ENCODE data around the gene SCN10A. TPM values are rescaled to one million over a fixed set of nuclear protein-coding genes. Genes with fewer than 3 reads are reported as not detected.

SCN10A gene
- total RNA-seq, 1 experiment from 2014 or later: not detected

DNA sequence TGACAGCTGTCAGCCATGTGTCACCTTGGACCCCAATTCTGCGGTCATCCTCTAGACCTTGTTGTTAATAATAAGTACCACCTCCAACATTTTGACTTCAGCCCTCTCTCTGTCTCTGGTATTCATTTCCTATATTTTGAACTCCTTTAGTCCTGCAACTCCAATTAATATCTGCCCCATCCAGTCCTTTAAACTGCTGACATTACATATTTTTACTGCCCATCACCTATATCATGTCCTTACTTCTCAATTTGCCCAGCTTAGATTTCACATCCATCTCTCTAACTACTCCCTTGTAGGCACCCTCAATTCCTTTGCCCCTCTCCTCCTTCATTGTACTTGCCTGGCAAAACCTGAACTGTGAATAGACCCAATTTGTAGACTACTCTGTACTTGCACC, 73.5 kb downstream of the SCN10A start:
- POLR2A ChIA-PET: no interaction called here
- H3K9me3 Mint-ChIP-seq (ENCODE audit: unreplicated experiment): no peaks in the 10 kb centered on the region
- no TSS peak for BruUV-seq (replicated peaks)

DNA sequence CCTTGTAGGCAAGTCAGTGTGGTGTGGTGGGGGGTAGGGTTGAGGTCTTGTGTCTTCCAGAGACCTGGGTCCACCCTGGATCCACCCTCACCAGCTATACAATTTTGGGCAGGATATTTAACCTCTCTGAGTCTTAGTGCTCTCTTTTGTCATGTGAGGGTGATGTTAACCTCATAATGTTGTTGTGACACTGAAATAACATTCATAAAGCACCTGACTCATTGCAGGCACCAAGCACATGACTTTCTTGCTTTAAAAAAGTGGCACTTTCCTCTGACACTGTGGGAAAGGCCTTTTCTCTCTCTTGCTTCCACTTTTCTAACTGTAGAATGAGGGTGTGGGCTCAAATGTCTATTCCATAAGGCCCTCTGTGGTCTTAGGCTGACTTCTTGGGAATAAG, 75.5 kb downstream of the SCN10A start:
- TF ChIP-seq, protein P1, sequence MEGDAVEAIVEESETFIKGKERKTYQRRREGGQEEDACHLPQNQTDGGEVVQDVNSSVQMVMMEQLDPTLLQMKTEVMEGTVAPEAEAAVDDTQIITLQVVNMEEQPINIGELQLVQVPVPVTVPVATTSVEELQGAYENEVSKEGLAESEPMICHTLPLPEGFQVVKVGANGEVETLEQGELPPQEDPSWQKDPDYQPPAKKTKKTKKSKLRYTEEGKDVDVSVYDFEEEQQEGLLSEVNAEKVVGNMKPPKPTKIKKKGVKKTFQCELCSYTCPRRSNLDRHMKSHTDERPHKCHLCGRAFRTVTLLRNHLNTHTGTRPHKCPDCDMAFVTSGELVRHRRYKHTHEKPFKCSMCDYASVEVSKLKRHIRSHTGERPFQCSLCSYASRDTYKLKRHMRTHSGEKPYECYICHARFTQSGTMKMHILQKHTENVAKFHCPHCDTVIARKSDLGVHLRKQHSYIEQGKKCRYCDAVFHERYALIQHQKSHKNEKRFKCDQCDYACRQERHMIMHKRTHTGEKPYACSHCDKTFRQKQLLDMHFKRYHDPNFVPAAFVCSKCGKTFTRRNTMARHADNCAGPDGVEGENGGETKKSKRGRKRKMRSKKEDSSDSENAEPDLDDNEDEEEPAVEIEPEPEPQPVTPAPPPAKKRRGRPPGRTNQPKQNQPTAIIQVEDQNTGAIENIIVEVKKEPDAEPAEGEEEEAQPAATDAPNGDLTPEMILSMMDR (IDR thresholded peaks at IDR 0.05; ENCODE audit: unreplicated experiment): no peak
- Mint-ChIP-seq H3K36me3 (ENCODE audit: insufficient read depth, unreplicated experiment) (no peaks in the 10 kb centered on the region), H3K4me3 (ENCODE audit: unreplicated experiment) (no peak overlapping the region), H3K4me1 (ENCODE audit: insufficient read depth, unreplicated experiment) (no peaks in the 10 kb centered on the region), H3K9me3 (ENCODE audit: unreplicated experiment) (no peaks in the 10 kb centered on the region), H3K27me3 (ENCODE audit: insufficient read depth, unreplicated experiment) (peaks cover 25% of the 10 kb centered on the region), H3K27ac (ENCODE audit: low read depth, unreplicated experiment) (no peak overlapping the region)
- no TSS peak for BruUV-seq (replicated peaks)
- ChIA-PET POLR2A (no interaction called here), CTCF (no interaction called here)
- intact Hi-C loops (cut with micrococcal nuclease): no loop called here
- no peak for DNase-seq (ENCODE audit: unreplicated experiment)

More for the DNA sequence above, 73.5 kb downstream of the SCN10A start:
- no peaks in the 10 kb centered on the region for H3K36me3 Mint-ChIP-seq (ENCODE audit: insufficient read depth, unreplicated experiment)
- no peaks in the 10 kb centered on the region for H3K4me1 Mint-ChIP-seq (ENCODE audit: insufficient read depth, unreplicated experiment)
- no peak for DNase-seq (ENCODE audit: unreplicated experiment)
- CTCF ChIA-PET: no interaction called here
- H3K27ac Mint-ChIP-seq (ENCODE audit: low read depth, unreplicated experiment): no peak overlapping the region
- intact Hi-C loops (cut with micrococcal nuclease): no loop called here
- TF ChIP-seq, protein P1 (IDR thresholded peaks at IDR 0.05; ENCODE audit: unreplicated experiment): no peak
- H3K27me3 Mint-ChIP-seq (ENCODE audit: insufficient read depth, unreplicated experiment): peaks cover 25% of the 10 kb centered on the region
- H3K4me3 Mint-ChIP-seq (ENCODE audit: unreplicated experiment): no peak overlapping the region

DNA sequence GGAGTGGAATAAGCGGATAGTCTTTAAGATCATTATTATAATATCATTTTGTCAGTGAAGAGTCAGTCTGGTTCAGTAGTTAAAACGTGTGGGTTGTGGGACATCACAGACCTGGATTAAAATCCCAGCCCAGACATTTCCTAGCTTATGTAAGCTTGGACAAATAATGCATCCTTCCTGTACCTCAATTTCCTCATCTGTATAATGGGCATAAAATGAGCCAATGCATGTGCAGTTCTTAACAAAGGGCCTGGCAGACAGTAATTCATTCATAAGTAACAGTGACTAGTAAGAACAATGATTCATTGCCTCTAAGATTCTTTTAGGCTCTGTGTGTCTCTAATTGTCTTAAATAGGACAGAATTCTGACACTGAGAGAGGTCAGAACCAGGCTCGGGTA, 76.1 kb downstream of the SCN10A start:
- TF ChIP-seq, protein P1 (IDR thresholded peaks at IDR 0.05; ENCODE audit: unreplicated experiment): no peak
- no TSS peak for BruUV-seq (replicated peaks)
- no peak for DNase-seq (ENCODE audit: unreplicated experiment)
- Mint-ChIP-seq H3K36me3 (ENCODE audit: insufficient read depth, unreplicated experiment) (no peaks in the 10 kb centered on the region), H3K27ac (ENCODE audit: low read depth, unreplicated experiment) (no peak overlapping the region), H3K27me3 (ENCODE audit: insufficient read depth, unreplicated experiment) (peaks cover 25% of the 10 kb centered on the region), H3K9me3 (ENCODE audit: unreplicated experiment) (no peaks in the 10 kb centered on the region), H3K4me1 (ENCODE audit: insufficient read depth, unreplicated experiment) (no peaks in the 10 kb centered on the region), H3K4me3 (ENCODE audit: unreplicated experiment) (no peak overlapping the region)
- ChIA-PET CTCF (interaction anchor here (1.2 kb wide), 1 partner anchor 14 kb away, joined by 3 read pairs; no protein-coding TSS in a partner anchor), POLR2A (interaction anchor here (1.0 kb wide), 1 partner anchor 8 kb away, joined by 3 read pairs; no protein-coding TSS in a partner anchor)
- intact Hi-C loops (cut with micrococcal nuclease): loop anchor here (2.0 kb wide), 1 partner anchor 105 kb away; no protein-coding TSS in a partner anchor

DNA sequence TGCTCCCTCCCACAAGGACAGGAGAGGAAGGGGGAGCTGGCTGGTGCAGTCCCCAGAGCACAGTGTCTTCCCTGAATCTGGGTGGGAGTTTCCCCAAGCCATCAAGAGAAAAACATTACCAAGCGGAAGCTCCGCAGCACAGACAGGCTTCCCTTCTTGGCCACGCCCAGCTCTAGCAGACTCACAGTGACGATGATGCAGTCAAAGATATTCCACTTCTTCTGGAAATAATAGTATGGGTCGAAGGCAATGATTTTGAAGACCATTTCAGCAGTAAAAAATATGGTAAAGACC, 76.7 kb downstream of the SCN10A start:
- H3K27me3 Mint-ChIP-seq (ENCODE audit: insufficient read depth, unreplicated experiment): peaks cover 25% of the 10 kb centered on the region
- intact Hi-C loops (cut with micrococcal nuclease): loop anchor here (2.0 kb wide), 1 partner anchor 105 kb away; no protein-coding TSS in a partner anchor
- ChIA-PET POLR2A (interaction anchor here (1.0 kb wide), 1 partner anchor 9 kb away, joined by 3 read pairs; no protein-coding TSS in a partner anchor), CTCF (interaction anchor here (0.6 to 1.2 kb wide), 5 partner anchors 8 to 1275 kb away, joined by 3 to 5 read pairs (median 4); no protein-coding TSS in a partner anchor)
- H3K9me3 Mint-ChIP-seq (ENCODE audit: unreplicated experiment): no peaks in the 10 kb centered on the region
- no peak overlapping the region for H3K27ac Mint-ChIP-seq (ENCODE audit: low read depth, unreplicated experiment)
- no peak for DNase-seq (ENCODE audit: unreplicated experiment)
- no peaks in the 10 kb centered on the region for H3K4me1 Mint-ChIP-seq (ENCODE audit: insufficient read depth, unreplicated experiment)
- H3K4me3 Mint-ChIP-seq (ENCODE audit: unreplicated experiment): no peak overlapping the region
- no TSS peak for BruUV-seq (replicated peaks)
- TF ChIP-seq, protein P1 (IDR thresholded peaks at IDR 0.05; ENCODE audit: unreplicated experiment): no peak
- H3K36me3 Mint-ChIP-seq (ENCODE audit: insufficient read depth, unreplicated experiment): no peaks in the 10 kb centered on the region
